ENCODE data around the gene ACKR4. TPM values are rescaled to one million over a fixed set of nuclear protein-coding genes. Genes with fewer than 3 reads are reported as not detected.

The ACKR4 gene
- total RNA-seq, 1 experiment from 2014 or later: not detected

DNA sequence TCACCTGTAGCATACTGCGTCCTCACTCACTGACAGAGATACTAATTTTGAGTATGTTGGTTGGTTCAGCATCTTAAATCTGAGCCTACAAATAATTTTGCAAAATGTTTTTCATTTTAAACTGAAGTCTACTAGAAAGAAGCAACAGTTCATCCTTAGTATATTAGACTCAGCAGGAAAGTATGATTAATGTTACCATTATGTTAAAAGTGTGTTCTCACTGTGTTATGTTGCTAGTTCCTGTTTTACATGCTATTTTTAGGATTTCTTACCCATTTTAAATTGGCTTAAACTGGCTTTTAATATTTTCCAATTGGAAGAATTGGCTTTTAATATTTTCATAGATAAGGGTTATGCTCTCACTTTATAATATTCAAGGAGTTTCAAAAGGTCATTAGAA lies 25.7 kb downstream of the ACKR4 start:
- Histone ChIP-seq H3K4me3 (ENCODE audit: low read length) (no peak overlapping the region), H3K27me3 (ENCODE audit: low read length) (no peaks in the 10 kb centered on the region), H3K27ac (ENCODE audit: low read length) (no peak overlapping the region), H3F3A (ENCODE audit: low read length, unreplicated experiment) (no peaks in the 10 kb centered on the region), H3K9me2 (replicated peaks; ENCODE audit: low read length) (no peaks in the 10 kb centered on the region), H3K9me3 (ENCODE audit: low read length) (no peaks in the 10 kb centered on the region), H3K79me2 (ENCODE audit: low read length) (no peaks in the 10 kb centered on the region), H3K9ac (ENCODE audit: low read length) (no peak overlapping the region), H2AFZ (ENCODE audit: low read length) (no peak overlapping the region), H3K4me2 (ENCODE audit: low read length) (no peak overlapping the region), H3K4me1 (ENCODE audit: insufficient read depth, low read length) (no peaks in the 10 kb centered on the region), H4K20me1 (ENCODE audit: low read length) (no peaks in the 10 kb centered on the region), H3K36me3 (ENCODE audit: low read depth, low read length) (no peaks in the 10 kb centered on the region)
- ATAC-seq: no peak
- no TSS peak for BruUV-seq (replicated peaks)
- CTCF ChIA-PET: no interaction called here
- no peak for DNase-seq
- POLR2A ChIA-PET (ENCODE audit: unreplicated experiment): no interaction called here
- TF ChIP-seq EZH2phosphoT487 (IDR thresholded peaks at IDR 0.05; ENCODE audit: borderline replicate concordance, low read length) (no peak), EZH2 (IDR thresholded peaks at IDR 0.05; ENCODE audit: low read length, unreplicated experiment) (no peak)
- TF ChIP-seq, protein P1, sequence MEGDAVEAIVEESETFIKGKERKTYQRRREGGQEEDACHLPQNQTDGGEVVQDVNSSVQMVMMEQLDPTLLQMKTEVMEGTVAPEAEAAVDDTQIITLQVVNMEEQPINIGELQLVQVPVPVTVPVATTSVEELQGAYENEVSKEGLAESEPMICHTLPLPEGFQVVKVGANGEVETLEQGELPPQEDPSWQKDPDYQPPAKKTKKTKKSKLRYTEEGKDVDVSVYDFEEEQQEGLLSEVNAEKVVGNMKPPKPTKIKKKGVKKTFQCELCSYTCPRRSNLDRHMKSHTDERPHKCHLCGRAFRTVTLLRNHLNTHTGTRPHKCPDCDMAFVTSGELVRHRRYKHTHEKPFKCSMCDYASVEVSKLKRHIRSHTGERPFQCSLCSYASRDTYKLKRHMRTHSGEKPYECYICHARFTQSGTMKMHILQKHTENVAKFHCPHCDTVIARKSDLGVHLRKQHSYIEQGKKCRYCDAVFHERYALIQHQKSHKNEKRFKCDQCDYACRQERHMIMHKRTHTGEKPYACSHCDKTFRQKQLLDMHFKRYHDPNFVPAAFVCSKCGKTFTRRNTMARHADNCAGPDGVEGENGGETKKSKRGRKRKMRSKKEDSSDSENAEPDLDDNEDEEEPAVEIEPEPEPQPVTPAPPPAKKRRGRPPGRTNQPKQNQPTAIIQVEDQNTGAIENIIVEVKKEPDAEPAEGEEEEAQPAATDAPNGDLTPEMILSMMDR (conservative IDR thresholded peaks at IDR 0.05; ENCODE audit: low read depth, low read length): no peak
- intact Hi-C loops (cut with micrococcal nuclease): no loop called here

DNA sequence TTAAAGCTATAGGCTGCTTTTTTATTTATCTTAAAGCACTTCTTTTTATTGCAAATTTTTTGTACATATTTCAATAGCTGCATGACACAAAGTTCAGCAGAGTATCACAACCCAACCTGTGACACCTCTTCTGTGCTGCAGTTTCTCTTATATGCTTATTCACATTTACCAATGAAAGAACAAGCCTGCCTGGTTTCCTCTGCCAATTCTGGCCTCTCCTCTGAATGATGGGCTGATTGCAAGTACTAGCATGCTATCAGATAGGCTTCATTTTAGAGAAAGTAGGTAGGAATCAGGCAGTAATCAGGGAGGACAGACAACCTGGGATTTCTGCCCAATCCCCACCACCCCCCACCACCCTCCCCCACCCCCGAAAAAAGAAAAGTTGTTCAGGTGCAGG lies 26.6 kb downstream of the ACKR4 start:
- H3K4me3 ChIP-seq (ENCODE audit: low read length): no peak overlapping the region
- no peak overlapping the region for H2AFZ ChIP-seq (ENCODE audit: low read length)
- no peaks in the 10 kb centered on the region for H3K9me3 ChIP-seq (ENCODE audit: low read length)
- ATAC-seq (no peak), DNase-seq (no peak)
- TF ChIP-seq EZH2 (IDR thresholded peaks at IDR 0.05; ENCODE audit: low read length, unreplicated experiment): no peak
- TF ChIP-seq, protein P1 (conservative IDR thresholded peaks at IDR 0.05; ENCODE audit: low read depth, low read length): no peak
- TF ChIP-seq EZH2phosphoT487 (IDR thresholded peaks at IDR 0.05; ENCODE audit: borderline replicate concordance, low read length): no peak
- no peaks in the 10 kb centered on the region for H3K36me3 ChIP-seq (ENCODE audit: low read depth, low read length)
- no peaks in the 10 kb centered on the region for H3K9me2 ChIP-seq (replicated peaks; ENCODE audit: low read length)
- no peak overlapping the region for H3K27ac ChIP-seq (ENCODE audit: low read length)
- no peaks in the 10 kb centered on the region for H3F3A ChIP-seq (ENCODE audit: low read length, unreplicated experiment)
- H3K4me1 ChIP-seq (ENCODE audit: insufficient read depth, low read length): no peaks in the 10 kb centered on the region
- H3K79me2 ChIP-seq (ENCODE audit: low read length): no peaks in the 10 kb centered on the region
- no peaks in the 10 kb centered on the region for H4K20me1 ChIP-seq (ENCODE audit: low read length)
- no peak overlapping the region for H3K9ac ChIP-seq (ENCODE audit: low read length)
- POLR2A ChIA-PET (ENCODE audit: unreplicated experiment): no interaction called here
- H3K27me3 ChIP-seq (ENCODE audit: low read length): no peaks in the 10 kb centered on the region
- no TSS peak for BruUV-seq (replicated peaks)
- intact Hi-C loops (cut with micrococcal nuclease): no loop called here
- H3K4me2 ChIP-seq (ENCODE audit: low read length): no peak overlapping the region
- CTCF ChIA-PET: no interaction called here

DNA sequence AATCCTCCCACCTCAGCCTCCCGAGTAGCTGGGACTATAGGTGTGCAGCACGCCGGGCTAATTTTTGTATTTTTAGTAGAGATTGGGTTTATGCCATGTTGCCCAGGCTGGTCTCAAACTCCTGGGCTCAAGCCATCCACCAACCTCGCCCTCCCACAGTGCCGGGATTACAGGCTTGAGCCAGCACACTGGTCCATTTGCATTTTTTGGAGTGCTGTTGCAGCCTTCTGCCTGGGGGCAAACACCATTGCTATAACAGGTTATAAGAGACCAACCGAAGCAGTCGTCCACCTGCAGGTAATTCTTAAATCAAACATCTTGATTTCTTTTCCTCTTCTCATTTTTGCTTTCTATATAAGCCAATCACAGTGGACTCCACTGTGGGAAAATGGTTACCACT lies 27.7 kb downstream of the ACKR4 start:
- no TSS peak for BruUV-seq (replicated peaks)
- H4K20me1 ChIP-seq (ENCODE audit: low read length): no peaks in the 10 kb centered on the region
- intact Hi-C loops (cut with micrococcal nuclease): no loop called here
- H3K27me3 ChIP-seq (ENCODE audit: low read length): no peaks in the 10 kb centered on the region
- no peak for DNase-seq
- H2AFZ ChIP-seq (ENCODE audit: low read length): no peak overlapping the region
- no peak overlapping the region for H3K4me2 ChIP-seq (ENCODE audit: low read length)
- H3K4me1 ChIP-seq (ENCODE audit: insufficient read depth, low read length): peaks cover 5% of the 10 kb centered on the region
- no peaks in the 10 kb centered on the region for H3K9me3 ChIP-seq (ENCODE audit: low read length)
- no peaks in the 10 kb centered on the region for H3K36me3 ChIP-seq (ENCODE audit: low read depth, low read length)
- H3F3A ChIP-seq (ENCODE audit: low read length, unreplicated experiment): no peaks in the 10 kb centered on the region
- POLR2A ChIA-PET (ENCODE audit: unreplicated experiment): no interaction called here
- no peaks in the 10 kb centered on the region for H3K9me2 ChIP-seq (replicated peaks; ENCODE audit: low read length)
- H3K9ac ChIP-seq (ENCODE audit: low read length): no peak overlapping the region
- H3K27ac ChIP-seq (ENCODE audit: low read length): no peak overlapping the region
- H3K4me3 ChIP-seq (ENCODE audit: low read length): no peak overlapping the region
- CTCF ChIA-PET: no interaction called here
- no peaks in the 10 kb centered on the region for H3K79me2 ChIP-seq (ENCODE audit: low read length)
- ATAC-seq: no peak
- TF ChIP-seq EZH2phosphoT487 (IDR thresholded peaks at IDR 0.05; ENCODE audit: borderline replicate concordance, low read length) (no peak), EZH2 (IDR thresholded peaks at IDR 0.05; ENCODE audit: low read length, unreplicated experiment) (no peak)
- TF ChIP-seq, protein P1 (conservative IDR thresholded peaks at IDR 0.05; ENCODE audit: low read depth, low read length): no peak
